ENCODE measurements around the gene OR10H5.
"Not testable (repeated sequence)": the region's sequence is repeated elsewhere in the genome, so short reads cannot be mapped to it uniquely, and the experiment has no call there.

OR10H5 gene

GRCh38 chr19:15769586-15769985 is 17.9 kb upstream of the OR10H5 start:
- no peak for ATAC-seq
- no peak for TF ChIP-seq ZNF70 (CRISPR knock-in tag; IDR thresholded peaks at IDR 0.05)
- TF ChIP-seq CSDC2 (CRISPR knock-in tag; IDR thresholded peaks at IDR 0.05) = no peak
- TF ChIP-seq PPARA (CRISPR knock-in tag; IDR thresholded peaks at IDR 0.05; ENCODE audit: borderline replicate concordance) = no peak
- TF ChIP-seq CREB5 (CRISPR knock-in tag; IDR thresholded peaks at IDR 0.05; ENCODE audit: low read depth) = no peak
- TF ChIP-seq ESRRG (CRISPR knock-in tag; IDR thresholded peaks at IDR 0.05) = no peak
- TF ChIP-seq PATZ1 (CRISPR knock-in tag; IDR thresholded peaks at IDR 0.05; ENCODE audit: borderline replicate concordance) = no peak
- no peak for TF ChIP-seq ZNF565 (CRISPR knock-in tag; conservative IDR thresholded peaks at IDR 0.05; ENCODE audit: low read depth)
- no peak for TF ChIP-seq SNAI2 (CRISPR knock-in tag; IDR thresholded peaks at IDR 0.05)
- no peak for TF ChIP-seq ZFP30 (CRISPR knock-in tag; IDR thresholded peaks at IDR 0.05)
- TF ChIP-seq ZC3H10 (CRISPR knock-in tag; IDR thresholded peaks at IDR 0.05) = no peak

- ATAC-seq = not testable (repeated sequence)
These were observed 13.3 kb upstream of the OR10H5 start for GRCh38 chr19:15774159-15774558.

- ATAC-seq = no peak
These were observed 12.2 kb upstream of the OR10H5 start for GRCh38 chr19:15775249-15775648.

More at GRCh38 chr19:15775249-15775648, 12.2 kb upstream of the OR10H5 start:
- TF ChIP-seq ARNTL (CRISPR knock-in tag; IDR thresholded peaks at IDR 0.05; ENCODE audit: borderline replicate concordance, low read depth) (no peak), TOX (CRISPR knock-in tag; IDR thresholded peaks at IDR 0.05; ENCODE audit: borderline replicate concordance) (no peak), ZNF8 (CRISPR knock-in tag; IDR thresholded peaks at IDR 0.05) (no peak), ESRRG (CRISPR knock-in tag; IDR thresholded peaks at IDR 0.05) (no peak), CSRNP3 (CRISPR knock-in tag; IDR thresholded peaks at IDR 0.05) (no peak), CREB5 (CRISPR knock-in tag; IDR thresholded peaks at IDR 0.05; ENCODE audit: low read depth) (no peak), SNAI2 (CRISPR knock-in tag; IDR thresholded peaks at IDR 0.05) (no peak), ZFP30 (CRISPR knock-in tag; IDR thresholded peaks at IDR 0.05) (no peak), ZFP3 (CRISPR knock-in tag; IDR thresholded peaks at IDR 0.05) (no peak), POU6F1 (CRISPR knock-in tag; IDR thresholded peaks at IDR 0.05; ENCODE audit: borderline replicate concordance, low read depth) (no peak), RARB (CRISPR knock-in tag; IDR thresholded peaks at IDR 0.05) (no peak), PATZ1 (CRISPR knock-in tag; IDR thresholded peaks at IDR 0.05; ENCODE audit: borderline replicate concordance) (no peak), ZC3H10 (CRISPR knock-in tag; IDR thresholded peaks at IDR 0.05) (no peak), BACH2 (CRISPR knock-in tag; IDR thresholded peaks at IDR 0.05; ENCODE audit: borderline replicate concordance) (no peak)
